K562 (cell line): ENCODE measurements around the gene ZNHIT3. TPM values are rescaled to one million over a fixed set of nuclear protein-coding genes. Genes with fewer than 3 reads are reported as not detected.

Experiments
- HDGF ChIP-seq: fragments of 450-650 bp; IDR thresholded peaks from 2 replicates; pipeline ENCODE4 v1.6.1; 2016
- PTBP1 ChIP-seq: fragments of 200-400 bp; formaldehyde crosslinking; IDR thresholded peaks from 2 replicates; pipeline ENCODE4 v1.6.1; 2017; ENCODE audit warnings: low read depth, low read length
- ZNF184 ChIP-seq: sonication (generic); formaldehyde crosslinking; IDR thresholded peaks from 2 replicates; pipeline ENCODE4 v1.5.0; 2020; ENCODE audit warnings: missing genetic modification reagents
- ZNF778 ChIP-seq: fragments of 450-650 bp; formaldehyde crosslinking; IDR thresholded peaks from 2 replicates; pipeline ENCODE4 v1.4.0; 2020; ENCODE audit warnings: mild to moderate bottlenecking, moderate library complexity
- ZSCAN32 ChIP-seq: fragments of 450-650 bp; formaldehyde crosslinking; IDR thresholded peaks from 2 replicates; pipeline ENCODE4 v1.4.0; 2020; ENCODE audit warnings: mild to moderate bottlenecking, moderate library complexity
- polyA plus RNA-seq, 8 experiments: library from polyadenylated mRNA; depleted of rRNA in 4 of 8; stranded (reverse) in 5 of 8; unstranded in 3 of 8; fragments of >200 nt; fragmentation: Nextera tagmentation in 2 of 8; fragmentation: Illumina TruSeq in 1 of 8; extraction: Ambion mirVana in 2 of 8; extraction: Trizol in 1 of 8; gene quantifications; 2 replicates each; pipeline versions ENCODE4 v1.2.1 to v1.2.3, GENCODE V29; 2011 to 2014; ENCODE audit warnings: inconsistent platforms in 1 of 8, missing spikeins in 1 of 8
- total RNA-seq, 7 experiments: library from RNA; depleted of rRNA in 6 of 7; stranded (reverse); fragments of >200 nt in 6 of 7; fragmentation: Illumina TruSeq in 2 of 7; extraction: Trizol in 2 of 7; gene quantifications; 2 replicates each; pipeline versions ENCODE4 v1.2.1 to v1.2.3, GENCODE V29; 2011 to 2021; ENCODE audit warnings: low replicate concordance in 1 of 7
- TF ChIP-seq, protein P1 (sequence below), 2 experiments: IDR thresholded peaks; 2 replicates each; pipeline ENCODE4 v1.6.1; 2012; ENCODE audit warnings: improper control_type of control experiment in 2 of 2, low read depth in 2 of 2, low read length in 2 of 2, borderline replicate concordance in 1 of 2
- TF ChIP-seq, protein P2 (sequence below), 2 experiments: IDR thresholded peaks in 1 of 2; conservative IDR thresholded peaks in 1 of 2; 2 replicates each; pipeline ENCODE4 v1.6.1; 2016; ENCODE audit warnings: low read depth in 2 of 2, mild to moderate bottlenecking in 1 of 2, missing compliant biosample characterization in 1 of 2, missing genetic modification characterization in 1 of 2, moderate library complexity in 1 of 2
- TF ChIP-seq, protein P3 (sequence below), 2 experiments: fragments of 450-650 bp in 1 of 2; sonication (generic) in 1 of 2; formaldehyde crosslinking; conservative IDR thresholded peaks; 2 replicates each; pipeline versions ENCODE4 v1.4.0 to v1.8.1; 2020 to 2022; ENCODE audit warnings: mild to moderate bottlenecking in 1 of 2, missing genetic modification reagents in 1 of 2
- TF ChIP-seq, protein P4 (sequence below): fragments of 250-450 bp; sonication (Bioruptor Pico); IDR thresholded peaks from 2 replicates; pipeline ENCODE4 v1.9.0; 2021; ENCODE audit warnings: mild to moderate bottlenecking

Gene ZNHIT3
- total and polyA plus RNA-seq, 9 of the 15 experiments (the other 6 are each of a cell fraction or from before 2014, with no cell fraction given): 45.0 to 300 (median 88.4) TPM

DNA sequence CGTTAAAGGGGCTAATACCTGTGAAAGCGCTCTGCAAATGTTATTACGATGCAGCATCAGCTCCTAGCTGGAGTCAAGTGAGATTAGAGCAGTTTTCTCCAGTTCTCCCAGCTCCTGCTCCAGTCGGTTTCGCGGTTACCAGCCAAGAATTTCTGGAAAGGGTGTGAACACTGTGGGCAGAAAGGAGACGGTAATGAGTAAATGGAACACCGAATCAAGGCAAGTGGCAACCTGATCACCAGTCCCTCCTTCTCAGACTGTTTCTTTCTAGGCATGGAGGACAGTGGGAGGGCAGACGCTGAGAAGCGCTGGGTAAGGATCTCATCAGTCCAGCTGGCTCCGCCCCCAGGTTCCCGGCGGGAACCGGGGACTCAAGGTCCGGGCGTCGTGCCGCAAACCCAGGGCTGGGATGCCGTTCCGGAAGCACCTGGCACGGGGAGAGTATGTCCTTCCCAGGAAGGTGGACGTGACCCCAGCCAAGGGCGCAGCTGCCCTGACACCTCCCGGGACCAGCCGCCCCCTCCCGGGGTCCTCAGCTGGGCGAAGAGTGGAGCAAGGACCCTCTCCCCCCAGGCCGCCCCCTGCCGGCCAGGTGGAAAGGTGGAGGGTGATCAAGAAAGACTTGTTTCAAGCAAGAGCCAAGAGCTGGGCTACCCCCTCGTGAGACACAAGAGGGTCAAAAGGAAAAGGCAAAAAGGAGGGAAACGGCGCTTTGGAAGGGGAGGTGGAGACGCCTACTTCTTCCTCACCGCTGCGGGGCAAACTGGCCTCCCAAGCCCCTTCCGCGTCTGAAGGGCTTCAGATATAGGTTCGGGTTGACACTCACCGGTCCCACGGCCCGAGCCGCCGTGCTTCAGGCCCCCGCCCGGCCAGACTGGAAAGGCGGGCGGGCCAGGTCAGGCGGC, 47.7 kb downstream of the ZNHIT3 start (continued):
- TF ChIP-seq, protein P1, sequence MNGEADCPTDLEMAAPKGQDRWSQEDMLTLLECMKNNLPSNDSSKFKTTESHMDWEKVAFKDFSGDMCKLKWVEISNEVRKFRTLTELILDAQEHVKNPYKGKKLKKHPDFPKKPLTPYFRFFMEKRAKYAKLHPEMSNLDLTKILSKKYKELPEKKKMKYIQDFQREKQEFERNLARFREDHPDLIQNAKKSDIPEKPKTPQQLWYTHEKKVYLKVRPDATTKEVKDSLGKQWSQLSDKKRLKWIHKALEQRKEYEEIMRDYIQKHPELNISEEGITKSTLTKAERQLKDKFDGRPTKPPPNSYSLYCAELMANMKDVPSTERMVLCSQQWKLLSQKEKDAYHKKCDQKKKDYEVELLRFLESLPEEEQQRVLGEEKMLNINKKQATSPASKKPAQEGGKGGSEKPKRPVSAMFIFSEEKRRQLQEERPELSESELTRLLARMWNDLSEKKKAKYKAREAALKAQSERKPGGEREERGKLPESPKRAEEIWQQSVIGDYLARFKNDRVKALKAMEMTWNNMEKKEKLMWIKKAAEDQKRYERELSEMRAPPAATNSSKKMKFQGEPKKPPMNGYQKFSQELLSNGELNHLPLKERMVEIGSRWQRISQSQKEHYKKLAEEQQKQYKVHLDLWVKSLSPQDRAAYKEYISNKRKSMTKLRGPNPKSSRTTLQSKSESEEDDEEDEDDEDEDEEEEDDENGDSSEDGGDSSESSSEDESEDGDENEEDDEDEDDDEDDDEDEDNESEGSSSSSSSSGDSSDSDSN (IDR thresholded peaks at IDR 0.05; ENCODE audit: borderline replicate concordance in 1 of 2, low read depth in 2 of 2, low read length in 2 of 2): 0 out of 4 replicates have a peak, but pooled peaks of 1 of the 2 experiments have one; percentile 43
- TF ChIP-seq ZSCAN32 (CRISPR knock-in tag) (no peak), ZNF184 (no peak), HDGF (no peak), PTBP1 (no peak), ZNF778 (no peak)
- TF ChIP-seq, protein P2, sequence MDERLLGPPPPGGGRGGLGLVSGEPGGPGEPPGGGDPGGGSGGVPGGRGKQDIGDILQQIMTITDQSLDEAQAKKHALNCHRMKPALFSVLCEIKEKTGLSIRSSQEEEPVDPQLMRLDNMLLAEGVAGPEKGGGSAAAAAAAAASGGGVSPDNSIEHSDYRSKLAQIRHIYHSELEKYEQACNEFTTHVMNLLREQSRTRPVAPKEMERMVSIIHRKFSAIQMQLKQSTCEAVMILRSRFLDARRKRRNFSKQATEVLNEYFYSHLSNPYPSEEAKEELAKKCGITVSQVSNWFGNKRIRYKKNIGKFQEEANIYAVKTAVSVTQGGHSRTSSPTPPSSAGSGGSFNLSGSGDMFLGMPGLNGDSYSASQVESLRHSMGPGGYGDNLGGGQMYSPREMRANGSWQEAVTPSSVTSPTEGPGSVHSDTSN (CRISPR knock-in tag; IDR thresholded peaks at IDR 0.05; ENCODE audit: low read depth): no peak
- TF ChIP-seq, protein P2 (tag; conservative IDR thresholded peaks at IDR 0.05; ENCODE audit: low read depth): no peak
- TF ChIP-seq, protein P3, sequence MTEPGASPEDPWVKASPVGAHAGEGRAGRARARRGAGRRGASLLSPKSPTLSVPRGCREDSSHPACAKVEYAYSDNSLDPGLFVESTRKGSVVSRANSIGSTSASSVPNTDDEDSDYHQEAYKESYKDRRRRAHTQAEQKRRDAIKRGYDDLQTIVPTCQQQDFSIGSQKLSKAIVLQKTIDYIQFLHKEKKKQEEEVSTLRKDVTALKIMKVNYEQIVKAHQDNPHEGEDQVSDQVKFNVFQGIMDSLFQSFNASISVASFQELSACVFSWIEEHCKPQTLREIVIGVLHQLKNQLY (CRISPR knock-in tag; conservative IDR thresholded peaks at IDR 0.05): no peak
- TF ChIP-seq, protein P4, sequence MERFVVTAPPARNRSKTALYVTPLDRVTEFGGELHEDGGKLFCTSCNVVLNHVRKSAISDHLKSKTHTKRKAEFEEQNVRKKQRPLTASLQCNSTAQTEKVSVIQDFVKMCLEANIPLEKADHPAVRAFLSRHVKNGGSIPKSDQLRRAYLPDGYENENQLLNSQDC (CRISPR knock-in tag): 0 out of 2 replicates have a peak, but pooled peaks have one; percentile 22
